HG03045 (cell line): ENCODE results near the gene LGALSL.
A peak's percentile ranks its signal among the peaks of the same experiment; 100 is the strongest.

Source experiments
- ATAC-seq: cut with Tn5 transposase; IDR thresholded peaks from one replicate; pipeline ENCODE4 v1.9.1; 2021; ENCODE audit warnings: mild to moderate bottlenecking, moderate library complexity; ENCODE audit not compliant: unreplicated experiment

Gene LGALSL

DNA sequence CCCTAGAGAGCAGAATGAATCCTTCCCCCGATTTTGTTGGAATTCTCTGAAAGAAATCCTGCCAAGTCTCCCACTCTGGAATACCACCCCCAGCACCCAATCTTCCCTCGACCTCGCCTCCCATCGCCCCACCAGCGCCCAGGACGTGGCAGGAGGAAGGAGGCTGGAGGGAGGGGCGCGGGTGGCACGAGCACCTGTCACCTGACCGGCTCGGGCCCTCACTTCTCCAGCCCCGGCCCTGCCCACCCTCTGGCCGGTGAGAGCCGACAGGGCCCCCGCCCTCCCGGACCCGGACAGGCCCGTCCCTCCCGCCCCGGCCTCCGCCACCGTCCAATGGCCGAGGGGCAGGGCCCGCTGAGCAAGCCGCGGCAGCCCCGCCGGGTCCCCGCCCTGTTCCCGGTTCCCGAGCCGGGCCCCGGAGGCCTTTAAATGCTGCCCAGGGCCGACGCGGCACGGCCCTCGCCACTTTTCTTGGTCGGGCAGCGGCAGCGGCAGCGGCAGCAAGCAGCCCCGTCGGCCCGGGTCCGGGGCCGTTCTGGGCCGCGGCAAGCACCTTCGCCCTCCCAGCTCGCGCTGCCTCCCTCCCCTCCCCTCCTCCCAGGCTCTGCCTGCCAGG is at the start of gene LGALSL:
Gene LGALSL, plus strand, starts transcription at position 393 of the 616 bp plus-strand sequence. CDS start 384 bp downstream, outside the sequence.
- ATAC-seq: peak; percentile 66

DNA sequence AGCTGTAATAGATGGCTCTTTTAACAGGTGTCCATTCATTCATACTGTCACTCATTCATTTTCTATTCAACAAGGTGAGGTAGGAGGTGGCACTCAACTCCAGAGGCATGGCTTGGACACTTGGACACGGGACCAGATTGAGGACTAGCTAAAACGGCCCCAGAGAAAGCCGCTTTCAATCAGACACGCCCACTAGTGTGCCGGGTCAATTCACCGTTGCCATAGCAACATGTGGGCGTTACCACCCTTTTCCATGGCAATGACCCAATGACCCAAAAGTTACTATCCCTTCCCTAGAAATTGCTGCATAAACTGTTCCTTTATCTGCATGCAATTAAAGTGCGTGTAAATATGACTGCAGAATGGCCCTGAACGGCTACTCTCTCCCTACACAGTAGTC is 49.2 kb upstream of the LGALSL start:
- ATAC-seq: no peak

DNA sequence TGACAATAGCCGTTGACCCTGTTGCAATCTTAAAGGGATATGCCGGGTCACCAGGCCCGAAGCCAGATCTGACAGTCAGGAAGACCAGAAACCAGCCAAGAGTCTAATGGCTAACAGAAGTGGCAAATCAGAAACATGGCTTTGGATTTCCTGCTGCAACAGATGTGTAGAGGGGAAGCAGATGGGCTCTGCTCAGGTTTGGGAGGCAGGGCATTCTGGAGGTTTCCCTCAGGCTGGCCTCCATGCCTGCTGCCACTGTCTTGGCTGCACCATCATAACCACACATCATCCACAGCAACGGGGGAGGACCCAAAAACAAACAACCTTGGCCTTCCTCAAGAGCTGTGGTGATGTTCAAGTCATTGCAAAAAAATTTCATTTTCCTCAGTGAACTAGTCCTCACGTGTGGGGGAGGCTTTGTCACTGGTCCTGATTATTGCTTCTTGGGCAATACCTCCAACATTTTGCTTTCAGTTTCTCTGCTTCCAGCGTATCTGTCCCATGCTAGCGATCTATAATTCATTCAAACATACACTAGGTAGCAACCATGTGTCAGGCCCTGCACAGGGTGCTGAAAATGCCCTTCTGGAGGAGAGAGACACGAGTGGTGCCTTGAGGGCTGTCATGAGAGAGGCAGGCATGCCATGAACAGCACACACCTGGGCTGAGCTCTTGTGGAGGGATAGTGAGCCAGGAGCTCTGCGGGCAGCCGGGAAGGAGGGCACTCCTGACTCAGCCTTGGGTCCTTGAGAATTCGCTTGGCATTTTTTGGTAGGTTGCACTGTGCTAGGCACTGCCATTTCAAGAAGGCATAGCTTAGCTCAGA is 48.2 kb upstream of the LGALSL start:
- no peak for ATAC-seq

DNA sequence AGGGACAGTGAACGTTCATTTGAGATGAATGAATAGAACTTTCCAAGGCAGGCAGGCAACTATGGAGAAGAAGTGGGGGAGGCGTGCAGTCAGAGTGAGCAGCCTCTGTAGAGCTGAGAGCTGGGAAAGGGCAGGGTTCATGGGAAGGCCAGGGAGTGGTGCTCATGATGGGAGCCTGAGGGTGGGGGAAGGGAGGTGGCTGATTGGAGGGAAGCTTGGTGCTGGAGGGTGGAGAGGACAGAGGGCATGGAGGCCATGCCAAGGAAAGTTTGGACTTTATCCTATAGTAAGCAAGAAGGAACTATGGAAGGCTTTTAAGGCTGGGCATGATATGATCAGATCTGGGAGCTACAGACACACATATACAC is 47.6 kb upstream of the LGALSL start:
- ATAC-seq: no peak

DNA sequence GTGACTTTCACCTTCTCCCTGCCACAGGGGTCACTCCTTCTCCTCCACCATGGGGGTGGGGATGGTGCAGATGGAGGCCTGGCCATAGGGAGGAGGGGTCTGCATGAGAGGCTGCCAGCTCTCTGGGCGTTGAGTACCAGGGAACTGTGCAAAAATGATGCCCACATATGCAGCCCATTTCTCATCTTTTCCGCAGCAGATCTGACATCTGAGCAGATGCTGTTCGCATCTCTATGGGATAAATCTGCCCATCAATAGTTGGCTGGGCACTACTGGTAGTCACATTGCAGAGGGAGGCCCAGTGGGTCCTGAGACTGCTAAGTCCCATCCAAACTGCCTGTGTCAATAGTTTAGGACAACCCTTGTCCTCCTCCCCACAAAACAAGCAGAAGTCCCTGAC is 45.9 kb upstream of the LGALSL start:
- no peak for ATAC-seq

DNA sequence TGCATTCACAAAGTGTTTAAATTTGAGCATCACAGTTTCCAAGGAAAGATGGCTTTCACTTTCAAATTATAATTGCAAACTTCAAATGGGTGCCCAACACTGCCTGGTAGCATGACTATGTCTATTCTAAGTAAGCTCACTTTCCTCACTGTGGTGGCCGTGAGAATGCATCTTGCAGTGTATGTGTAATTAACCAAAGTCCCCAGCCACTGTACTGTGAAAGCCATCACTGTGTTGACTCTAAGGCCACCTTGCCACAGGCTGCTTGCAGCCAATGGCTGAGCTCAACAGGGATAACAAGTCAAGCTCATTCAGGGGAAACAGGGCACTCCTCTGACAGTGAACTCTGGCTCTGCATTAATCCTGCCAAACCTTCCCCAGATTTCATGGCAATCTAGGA is 43.3 kb upstream of the LGALSL start:
- no peak for ATAC-seq

DNA sequence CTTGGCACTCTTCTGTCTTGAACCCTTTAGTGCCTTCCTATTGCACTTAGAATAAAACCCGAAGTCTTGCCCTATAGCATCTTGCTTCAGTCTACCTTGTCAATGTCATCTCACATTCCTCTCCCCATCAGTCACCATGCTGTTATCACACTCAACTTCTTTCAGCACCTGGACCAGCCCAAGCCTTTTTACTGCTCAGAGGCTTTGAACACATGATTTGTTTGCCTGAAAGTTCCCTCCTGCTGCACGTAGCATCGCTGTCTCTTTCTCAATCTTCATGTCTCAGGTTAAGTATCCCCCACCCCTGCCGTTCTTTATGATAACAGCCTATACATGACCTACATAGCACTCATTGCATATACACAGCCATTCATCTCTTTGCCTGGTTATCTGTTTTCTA is 41.3 kb upstream of the LGALSL start:
- no peak for ATAC-seq

DNA sequence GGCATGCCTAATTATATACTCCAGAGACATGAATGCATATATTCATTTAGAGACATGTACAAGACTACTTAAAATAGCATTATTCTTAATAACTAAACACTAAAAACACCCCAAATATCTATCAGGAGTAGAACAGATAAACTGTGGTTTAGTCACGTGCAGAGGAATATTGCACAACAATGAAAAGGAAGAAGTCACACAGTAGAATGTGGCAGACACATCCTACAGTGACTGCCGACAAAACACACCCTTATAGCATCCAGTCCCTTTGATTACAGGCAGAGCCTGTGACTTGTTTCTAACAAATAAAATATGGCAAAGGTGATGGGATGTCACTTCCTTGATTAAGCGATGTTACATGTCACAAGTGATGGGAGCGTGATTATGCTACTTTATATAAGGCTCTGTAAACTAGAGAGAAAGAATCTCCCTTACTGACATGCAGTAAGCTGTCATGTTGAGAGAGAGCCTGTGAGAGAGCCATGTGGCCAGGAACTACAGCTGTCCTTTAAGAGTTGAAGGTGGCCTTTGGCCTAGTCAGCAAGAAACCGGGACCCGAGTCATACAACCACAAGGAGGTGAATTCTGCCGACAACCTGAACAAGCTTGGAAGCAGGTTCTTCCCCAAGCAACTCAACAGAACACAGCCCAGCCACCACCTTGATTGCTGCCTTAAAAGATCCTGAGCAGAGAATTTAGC is 39.1 kb upstream of the LGALSL start:
- ATAC-seq: no peak

DNA sequence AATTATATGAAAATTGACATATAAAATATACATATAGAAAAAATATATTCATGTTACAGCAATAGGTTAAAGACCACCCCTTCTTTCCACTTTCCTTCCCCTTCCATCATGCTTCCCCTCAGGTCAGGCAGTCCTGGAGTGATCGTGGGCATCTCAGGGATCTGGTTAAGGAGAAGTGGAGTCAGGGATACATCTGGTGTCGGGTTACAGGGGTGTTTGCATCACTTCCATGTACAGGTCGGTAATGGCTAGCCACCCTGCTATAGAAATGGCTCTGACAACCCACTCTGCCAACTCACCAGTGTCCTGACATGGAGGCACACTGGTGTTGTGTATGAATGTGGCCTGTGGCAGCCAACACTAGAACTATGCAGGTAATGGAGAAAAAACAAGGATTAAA is 36.3 kb upstream of the LGALSL start:
- ATAC-seq: no peak

DNA sequence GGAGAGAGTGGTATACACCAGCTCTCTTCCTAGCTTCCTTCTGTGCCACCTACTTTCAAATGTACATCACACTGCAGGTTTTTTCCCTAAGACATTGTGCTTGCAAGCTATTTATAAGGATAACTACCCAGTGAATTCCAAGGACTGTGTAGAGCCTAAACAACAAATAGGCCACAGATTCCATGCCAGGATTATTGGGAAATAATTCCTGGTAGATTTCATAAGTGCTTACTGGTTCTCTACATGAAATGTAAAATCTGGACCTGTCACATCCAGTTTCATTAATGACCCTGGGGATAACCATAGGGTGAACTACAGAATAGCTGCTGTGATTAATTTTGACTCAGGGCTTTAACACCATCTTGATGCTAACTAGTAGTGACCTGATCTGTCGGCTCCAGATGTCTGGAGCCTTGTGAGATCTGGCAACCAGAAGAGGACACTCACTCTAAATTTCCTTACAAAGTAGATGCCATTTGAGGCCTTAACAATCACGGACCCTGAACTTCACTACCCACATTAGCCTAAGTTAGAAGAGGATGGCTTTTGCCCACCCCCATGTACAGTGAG is 34.3 kb upstream of the LGALSL start:
- ATAC-seq: no peak

DNA sequence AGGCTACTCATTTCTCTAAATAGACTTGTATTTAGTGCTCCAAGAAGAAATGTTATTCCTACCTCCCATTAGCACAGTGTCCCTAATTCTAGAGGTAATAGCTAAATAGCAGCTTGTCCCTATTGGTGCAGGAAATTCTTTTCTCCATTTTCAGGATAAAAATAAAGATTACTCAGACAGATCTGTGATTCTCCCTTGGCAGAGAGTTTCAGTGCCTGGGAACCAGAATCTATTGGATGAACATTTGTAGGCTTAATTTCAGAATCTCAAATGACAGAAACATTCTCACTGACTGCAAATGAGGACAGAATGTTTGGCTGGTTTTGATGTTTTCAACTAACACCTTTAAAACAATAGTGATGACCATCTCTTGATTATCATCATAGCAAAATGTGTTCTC is 33.3 kb upstream of the LGALSL start:
- ATAC-seq: no peak

DNA sequence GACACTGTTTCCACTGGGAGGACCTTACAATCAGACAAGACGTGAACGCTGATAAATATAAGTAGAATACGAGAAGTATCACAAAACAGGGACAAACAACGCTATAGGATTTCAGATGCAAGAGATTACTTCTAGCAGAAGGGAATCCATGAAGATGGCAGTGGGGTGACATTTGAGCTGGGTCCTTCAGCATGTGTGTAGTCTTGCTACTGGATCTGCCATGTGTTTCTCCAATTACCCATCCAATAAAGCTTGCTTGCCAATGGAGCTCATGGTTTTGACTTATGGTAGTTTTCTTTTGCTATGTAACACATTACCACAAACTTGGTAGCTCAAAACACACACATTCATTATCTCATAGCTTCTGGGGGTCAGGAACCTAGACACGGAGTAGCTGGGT is 32.8 kb upstream of the LGALSL start:
- no peak for ATAC-seq

DNA sequence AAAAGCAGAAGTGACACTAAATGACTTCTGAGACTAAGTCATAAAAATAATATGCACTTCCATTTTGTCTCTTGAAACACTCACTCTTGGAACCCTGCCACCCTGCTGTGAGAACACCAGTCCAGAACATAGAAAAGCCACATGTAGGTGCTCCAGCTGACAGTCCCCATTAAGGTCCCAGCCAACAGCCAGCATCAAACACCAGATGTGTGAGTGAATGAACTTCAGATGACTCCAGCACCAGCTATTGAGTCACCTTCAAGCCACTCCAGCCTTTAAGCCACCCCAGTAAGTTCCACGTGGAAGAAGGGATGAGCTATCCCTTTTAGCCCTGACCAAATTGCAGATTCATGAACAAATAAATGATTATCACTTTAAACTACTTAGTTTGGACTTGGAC is 31.5 kb upstream of the LGALSL start:
- no peak for ATAC-seq

DNA sequence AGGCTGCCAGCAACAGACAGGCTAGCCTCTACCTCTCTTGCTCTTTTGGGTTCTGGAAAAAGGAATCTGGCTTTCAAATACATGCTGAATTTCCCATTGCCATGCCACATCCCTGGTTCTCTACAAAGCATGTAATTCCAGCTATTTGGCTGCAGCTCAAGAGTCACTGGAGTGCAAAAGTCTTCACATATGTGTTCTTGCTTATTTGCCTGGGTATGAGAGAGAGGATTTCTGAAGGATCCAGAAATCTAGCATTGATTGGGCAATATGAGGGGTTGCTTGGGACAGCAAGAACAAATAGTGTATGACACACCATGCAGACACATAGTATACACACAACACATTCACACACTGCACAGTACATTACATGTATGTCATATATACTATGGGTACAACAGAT is 30.7 kb upstream of the LGALSL start:
- no peak for ATAC-seq

DNA sequence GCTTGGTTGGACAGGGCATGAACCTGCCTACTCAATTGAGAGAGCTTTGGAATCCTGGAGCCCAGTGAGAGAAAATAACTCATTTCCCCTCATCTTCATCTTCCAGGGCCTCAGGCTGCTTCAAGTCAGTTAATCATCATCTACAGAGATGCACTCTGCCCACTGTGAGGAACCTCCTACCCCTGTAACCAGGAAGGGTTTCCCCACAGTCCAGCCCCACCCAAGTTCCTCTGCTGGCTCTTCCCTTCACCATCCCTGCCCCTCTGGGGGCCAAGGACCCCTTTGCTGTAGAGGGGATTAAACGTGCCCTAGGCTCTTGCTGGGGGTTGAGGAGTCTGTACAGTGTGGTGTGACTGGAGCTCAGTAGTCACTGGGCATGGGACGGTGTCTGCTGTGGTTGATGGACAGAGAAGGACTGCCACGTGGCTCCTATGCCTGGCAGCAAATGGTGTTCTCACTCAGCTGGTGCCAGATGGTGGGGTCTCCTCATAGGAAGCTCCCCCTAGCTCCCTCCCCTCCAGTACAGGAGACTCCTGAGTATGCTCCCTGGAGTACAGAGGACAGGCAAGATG is 29.5 kb upstream of the LGALSL start:
- no peak for ATAC-seq

DNA sequence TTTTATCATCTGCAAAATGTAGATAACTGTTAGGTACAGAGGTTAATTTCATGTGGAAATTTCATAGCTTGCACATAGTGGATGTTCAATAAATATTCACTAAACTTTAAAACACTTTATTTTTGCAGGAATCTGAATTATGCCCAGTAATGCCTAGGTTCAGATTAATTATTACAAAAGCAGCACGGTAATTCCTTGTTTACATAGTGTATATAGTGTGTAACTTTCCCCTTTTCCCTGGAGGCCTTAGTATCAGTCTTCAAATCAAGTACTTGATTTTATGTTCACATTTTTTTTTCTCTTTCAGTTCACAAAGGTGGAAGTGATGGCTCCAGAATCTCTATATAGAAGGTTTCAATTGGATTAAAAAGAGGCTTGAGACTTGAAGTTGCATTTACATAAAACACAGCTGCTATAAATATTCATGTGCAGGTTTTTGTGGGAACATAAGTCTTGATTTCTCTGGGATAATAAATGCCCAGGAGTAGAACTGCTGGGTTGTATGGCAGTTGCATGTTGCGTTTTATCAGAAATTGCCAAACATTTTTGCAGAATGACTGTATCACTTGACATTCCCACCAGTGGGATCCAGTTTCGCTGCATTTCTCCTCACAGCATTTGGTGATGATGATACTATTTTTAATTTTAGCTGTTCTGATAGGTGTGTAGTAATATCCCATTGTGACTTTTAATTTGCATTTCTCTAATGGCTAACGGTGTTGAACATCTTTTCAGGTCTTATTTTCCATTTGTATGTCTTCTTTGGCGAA is 27.6 kb upstream of the LGALSL start:
- no peak for ATAC-seq

DNA sequence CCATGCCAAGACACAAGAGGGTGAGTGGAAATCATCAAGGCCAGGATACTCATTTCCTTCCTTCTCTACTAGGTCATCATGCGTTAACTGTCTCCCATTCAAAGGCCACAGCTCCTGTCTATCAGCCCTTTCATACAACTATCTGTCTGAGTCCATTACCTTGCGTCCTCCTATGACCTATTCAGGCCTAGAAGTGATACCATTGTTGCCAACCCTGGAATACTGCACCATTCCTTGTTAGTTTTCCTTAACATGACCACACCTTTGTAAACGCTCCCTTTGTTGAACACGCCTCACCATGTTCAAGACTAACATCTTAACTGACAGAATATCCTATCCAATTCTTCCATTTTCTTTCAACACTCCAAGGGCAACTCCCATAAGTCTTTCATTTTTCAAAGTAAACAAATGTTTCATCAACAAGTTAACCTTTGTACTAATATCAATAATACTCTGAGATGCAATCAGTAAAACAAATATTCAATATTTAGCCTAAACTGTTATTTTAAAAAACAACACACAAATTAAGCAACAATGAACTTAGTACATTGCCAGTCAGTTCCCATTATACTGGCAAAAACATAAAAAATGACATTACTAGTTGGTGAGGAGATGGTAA is 19.8 kb upstream of the LGALSL start:
- no peak for ATAC-seq

DNA sequence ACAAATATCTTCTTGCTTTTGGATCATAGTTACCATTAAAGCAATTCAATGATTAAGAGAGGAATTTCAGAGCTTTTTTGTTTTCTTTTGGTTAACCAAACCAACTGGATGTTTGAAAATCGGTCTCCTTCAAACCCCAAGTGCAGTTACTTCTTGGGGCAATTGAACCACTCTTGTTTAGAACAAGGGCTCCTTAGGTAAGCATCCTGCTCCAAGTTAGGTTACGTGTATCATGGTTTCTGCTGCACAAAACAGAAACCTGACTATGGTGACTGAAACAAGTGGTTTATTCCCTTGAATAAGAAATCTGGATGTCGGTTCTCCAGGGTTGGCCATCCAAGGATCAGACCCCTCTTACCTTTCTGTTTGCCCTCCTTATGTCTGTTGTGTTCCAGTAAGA is 16.1 kb upstream of the LGALSL start:
- no peak for ATAC-seq

DNA sequence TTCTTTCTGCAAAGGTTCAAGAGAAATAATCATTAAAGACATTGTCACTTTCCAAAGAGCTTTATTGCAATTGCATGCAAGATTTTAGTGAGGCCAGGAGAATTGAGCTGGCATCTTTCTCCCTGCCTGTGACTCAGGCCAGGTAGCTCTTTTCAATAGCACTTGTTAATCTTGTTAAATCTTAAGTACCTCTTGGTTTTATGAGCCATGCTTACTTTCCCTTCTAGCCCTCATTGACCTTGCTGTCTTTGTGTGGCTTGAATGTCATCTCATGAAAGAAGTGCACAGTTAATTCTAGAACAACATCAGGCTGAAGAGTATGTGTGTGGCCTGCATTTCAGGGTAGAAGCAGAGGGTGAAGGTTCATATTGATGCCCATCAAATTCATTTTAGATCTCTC is 14.8 kb upstream of the LGALSL start:
- ATAC-seq: no peak

DNA sequence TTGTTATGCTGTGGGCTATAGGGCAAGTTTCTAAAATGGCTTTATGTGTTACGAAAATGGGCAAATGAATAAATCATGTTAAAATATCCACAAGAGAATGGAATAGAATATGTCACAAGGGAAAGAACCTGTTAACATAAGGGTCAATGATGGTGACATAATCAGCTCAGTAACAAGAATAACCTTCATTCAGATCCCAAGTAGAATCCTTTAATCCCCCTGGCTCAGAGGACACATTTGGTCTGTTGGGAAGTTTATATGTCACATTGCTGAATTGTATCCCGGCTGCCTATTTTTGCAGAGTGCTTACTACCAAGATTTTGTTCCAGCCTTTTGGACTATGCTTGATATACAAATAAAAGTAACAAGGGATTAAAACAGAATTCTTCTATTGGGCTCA is 13.1 kb upstream of the LGALSL start:
- ATAC-seq: no peak
